Measurements from ENCODE around the gene PRKRIP1. TPM values are rescaled to one million over a fixed set of nuclear protein-coding genes. Genes with fewer than 3 reads are reported as not detected.
"Not testable (repeated sequence)": the region's sequence is repeated elsewhere in the genome, so short reads cannot be mapped to it uniquely, and the experiment has no call there.

Gene PRKRIP1
- 10 to 100 TPM; 47.4 to 48.0 TPM for total RNA-seq
- 34.7 TPM for polyA plus RNA-seq (2013, experiment 1 of 2)
- polyA plus RNA-seq (2013, experiment 2 of 2) = 40.5 TPM
- 24.5 to 72.4 (median 39.9) reads per million in 172 experiments for total RNA-seq

DNA sequence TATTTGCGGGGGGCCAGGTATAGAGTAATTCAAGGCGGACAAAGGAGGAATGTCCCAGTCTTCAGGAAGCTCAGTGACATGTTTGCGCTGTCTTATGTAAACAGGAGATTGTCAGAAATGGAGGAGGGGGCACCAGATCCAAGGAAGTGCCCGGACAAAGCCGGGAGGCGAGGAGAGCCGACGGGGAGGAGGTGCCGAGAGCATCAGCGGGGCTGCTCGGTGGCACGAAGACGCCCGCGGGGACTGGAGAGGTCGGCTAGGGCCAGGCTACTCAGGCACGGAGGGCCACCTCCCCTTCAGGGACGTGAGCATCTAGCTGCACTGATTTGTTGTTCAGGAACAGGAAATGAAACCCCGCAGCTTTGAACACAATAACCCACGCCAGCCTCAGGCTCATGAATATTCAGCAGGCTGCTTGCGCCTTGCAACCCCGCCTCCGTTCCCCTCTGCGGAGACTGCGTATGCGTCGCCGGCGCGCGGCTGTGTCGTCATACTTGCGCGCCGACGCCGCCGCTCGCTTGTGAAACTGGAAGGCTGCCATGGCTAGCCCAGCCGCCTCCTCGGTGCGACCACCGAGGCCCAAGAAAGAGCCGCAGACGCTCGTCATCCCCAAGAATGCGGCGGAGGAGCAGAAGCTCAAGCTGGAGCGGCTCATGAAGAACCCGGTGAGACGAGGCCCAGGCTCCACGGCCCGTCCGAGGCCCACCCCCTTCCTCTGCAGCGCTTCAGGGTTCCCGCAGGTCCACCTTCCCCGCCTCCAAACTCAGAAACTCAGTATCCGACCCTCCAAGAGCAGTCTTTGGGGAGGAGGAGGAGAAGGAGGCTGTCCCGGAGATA, at the start of gene PRKRIP1:
PRKRIP1 (plus strand) TSS at position 491 of the 837 bp plus-strand sequence; CDS start at position 540, 49 bp downstream.
- peak within 1 kb of the TSS; percentile 98 for H3K27ac Mint-ChIP-seq

GRCh38 chr7:102346983-102347382, 49.2 kb upstream of the PRKRIP1 start:
- H3K27ac Mint-ChIP-seq; H3K9me3 Mint-ChIP-seq; H3K4me3 Mint-ChIP-seq; H3K36me3 Mint-ChIP-seq (ENCODE audit: low read depth); intact Hi-C loops (cut with DNase I, micrococcal nuclease); H3K27me3 ChIP-seq (ENCODE audit: control insufficient read depth in 1 of 2, insufficient read depth in 2 of 2, low read length in 2 of 2); H3K9me3 ChIP-seq (ENCODE audit: control insufficient read depth in 1 of 2, insufficient read depth in 1 of 2, low read length in 2 of 2); ATAC-seq (ENCODE audit: poor library complexity); H3K4me1 ChIP-seq (ENCODE audit: insufficient read depth, low read length); H3K36me3 ChIP-seq (ENCODE audit: insufficient read depth, low read length); DNase-seq; H3K27ac ChIP-seq (ENCODE audit: low read depth in 1 of 2, low read length in 2 of 2); POLR2A ChIA-PET; H3K4me1 Mint-ChIP-seq (ENCODE audit: low read depth); CTCF ChIA-PET; H3K27me3 Mint-ChIP-seq; H3K4me3 ChIP-seq (ENCODE audit: low read length): not testable (repeated sequence)

More for the DNA sequence above, at the start of gene PRKRIP1:
- H3K4me1 ChIP-seq (ENCODE audit: insufficient read depth, low read length) = peaks cover 25% of the 10 kb centered on the region
- peak within 1 kb of the TSS; percentile 79 to 91 for H3K27ac ChIP-seq (ENCODE audit: low read depth in 1 of 2, low read length in 2 of 2)
- H3K9me3 ChIP-seq (ENCODE audit: control insufficient read depth in 1 of 2, insufficient read depth in 1 of 2, low read length in 2 of 2) = no peaks in the 10 kb centered on the region
- H3K4me3 ChIP-seq (ENCODE audit: low read length) = peak within 1 kb of the TSS; percentile 79
- ATAC-seq (ENCODE audit: poor library complexity) (peak; percentile 97), DNase-seq (peak; percentile 70 to 97 (median 80))
- H3K9me3 Mint-ChIP-seq = no peaks in the 10 kb centered on the region
- ChIA-PET POLR2A (interaction anchor here (0.5 to 4.1 kb wide), 17 partner anchors 9 to 1966 kb away, joined by 3 to 26 read pairs (median 6); partner anchors contain the start of genes IFT22, ORAI2 and SH2B2), CTCF (interaction anchor here (0.6 to 1.5 kb wide), 4 partner anchors 9 to 39 kb away, joined by 3 to 6 read pairs (median 3); no protein-coding TSS in a partner anchor)
- peaks cover 20% of the 10 kb centered on the region for H3K4me1 Mint-ChIP-seq (ENCODE audit: low read depth)
- intact Hi-C loops (cut with DNase I, micrococcal nuclease) = loop anchor here (2.0 to 5.0 kb wide), 2 partner anchors 36 to 37 kb away; partner anchors contain the start of gene ORAI2 (in 2 of the 2)
- H3K4me3 Mint-ChIP-seq = peak within 1 kb of the TSS; percentile 95
- H3K27me3 ChIP-seq (ENCODE audit: control insufficient read depth in 1 of 2, insufficient read depth in 2 of 2, low read length in 2 of 2) = no peaks in the 10 kb centered on the region
- TF ChIP-seq, protein P1, sequence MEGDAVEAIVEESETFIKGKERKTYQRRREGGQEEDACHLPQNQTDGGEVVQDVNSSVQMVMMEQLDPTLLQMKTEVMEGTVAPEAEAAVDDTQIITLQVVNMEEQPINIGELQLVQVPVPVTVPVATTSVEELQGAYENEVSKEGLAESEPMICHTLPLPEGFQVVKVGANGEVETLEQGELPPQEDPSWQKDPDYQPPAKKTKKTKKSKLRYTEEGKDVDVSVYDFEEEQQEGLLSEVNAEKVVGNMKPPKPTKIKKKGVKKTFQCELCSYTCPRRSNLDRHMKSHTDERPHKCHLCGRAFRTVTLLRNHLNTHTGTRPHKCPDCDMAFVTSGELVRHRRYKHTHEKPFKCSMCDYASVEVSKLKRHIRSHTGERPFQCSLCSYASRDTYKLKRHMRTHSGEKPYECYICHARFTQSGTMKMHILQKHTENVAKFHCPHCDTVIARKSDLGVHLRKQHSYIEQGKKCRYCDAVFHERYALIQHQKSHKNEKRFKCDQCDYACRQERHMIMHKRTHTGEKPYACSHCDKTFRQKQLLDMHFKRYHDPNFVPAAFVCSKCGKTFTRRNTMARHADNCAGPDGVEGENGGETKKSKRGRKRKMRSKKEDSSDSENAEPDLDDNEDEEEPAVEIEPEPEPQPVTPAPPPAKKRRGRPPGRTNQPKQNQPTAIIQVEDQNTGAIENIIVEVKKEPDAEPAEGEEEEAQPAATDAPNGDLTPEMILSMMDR (IDR thresholded peaks at IDR 0.05) = no peak
- no peaks in the 10 kb centered on the region for H3K27me3 Mint-ChIP-seq
- H3K36me3 Mint-ChIP-seq (ENCODE audit: low read depth) = peaks cover 51% of the 10 kb centered on the region
- H3K36me3 ChIP-seq (ENCODE audit: insufficient read depth, low read length) = peaks cover 34% of the 10 kb centered on the region

DNA sequence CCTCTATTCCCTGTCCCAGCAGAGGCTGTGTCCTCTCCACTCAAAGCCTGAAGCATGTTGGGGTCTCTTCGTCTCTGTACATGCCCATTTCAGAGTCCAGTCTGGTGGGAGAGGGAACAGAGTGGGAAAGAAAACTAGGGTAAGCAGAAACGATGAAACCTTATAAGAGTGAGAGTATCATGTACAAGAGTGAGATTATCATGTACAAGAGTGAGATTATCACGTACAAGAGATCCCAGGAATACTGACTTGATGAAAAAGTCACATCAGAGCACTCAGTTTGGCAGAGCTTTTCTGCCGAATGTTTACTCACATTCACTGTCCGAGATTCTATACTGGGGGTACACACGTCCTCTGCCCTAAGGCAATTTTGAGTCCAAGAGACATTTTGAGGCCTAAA, 39.8 kb upstream of the PRKRIP1 start, which contains the start of gene SPDYE6:
SPDYE6 (minus strand) TSS at position 101 of the 400 bp plus-strand sequence. CDS start 421 bp downstream, outside the sequence.
- ATAC-seq (ENCODE audit: poor library complexity) = not testable (repeated sequence)

GRCh38 chr7:102363549-102364393, 32.4 kb upstream of the PRKRIP1 start:
- DNase-seq (peak; percentile 84 to 98 (median 90)), ATAC-seq (ENCODE audit: poor library complexity) (peak; percentile 98)
- H3K27me3 ChIP-seq (ENCODE audit: control insufficient read depth in 1 of 2, insufficient read depth in 2 of 2, low read length in 2 of 2); H3K4me1 ChIP-seq (ENCODE audit: insufficient read depth, low read length); CTCF ChIA-PET; H3K36me3 ChIP-seq (ENCODE audit: insufficient read depth, low read length); H3K27me3 Mint-ChIP-seq; H3K9me3 ChIP-seq (ENCODE audit: control insufficient read depth in 1 of 2, insufficient read depth in 1 of 2, low read length in 2 of 2); H3K9me3 Mint-ChIP-seq: not testable (repeated sequence)
- H3K36me3 Mint-ChIP-seq (ENCODE audit: low read depth) = peaks cover 28% of the 10 kb centered on the region
- Histone ChIP-seq H3K27ac (ENCODE audit: low read depth in 1 of 2, low read length in 2 of 2) (peak overlapping the region in 1 of 2 donors; percentile 64), H3K4me3 (ENCODE audit: low read length) (peak overlapping the region; percentile 59)
- H3K4me1 Mint-ChIP-seq (ENCODE audit: low read depth) = peaks cover 28% of the 10 kb centered on the region
- intact Hi-C loops (cut with DNase I, micrococcal nuclease) = loop anchor here in 1 of 2 experiments (5.0 kb wide), 1 partner anchor 76 kb away; the partner anchor contains the start of gene SH2B2
- peak overlapping the region; percentile 90 for H3K27ac Mint-ChIP-seq
- peak overlapping the region; percentile 95 for H3K4me3 Mint-ChIP-seq
- POLR2A ChIA-PET = interaction anchor here (0.6 to 2.1 kb wide), 7 partner anchors 32 to 1112 kb away, joined by 3 to 12 read pairs (median 4); partner anchors contain the start of genes ARMC10, FBXL13, PRKRIP1 and SH2B2

More for the DNA sequence above, 39.8 kb upstream of the PRKRIP1 start, which contains the start of gene SPDYE6:
- H3K27me3 ChIP-seq (ENCODE audit: control insufficient read depth in 1 of 2, insufficient read depth in 2 of 2, low read length in 2 of 2); H3K36me3 Mint-ChIP-seq (ENCODE audit: low read depth); H3K36me3 ChIP-seq (ENCODE audit: insufficient read depth, low read length); H3K4me1 Mint-ChIP-seq (ENCODE audit: low read depth); H3K4me3 ChIP-seq (ENCODE audit: low read length); H3K4me3 Mint-ChIP-seq; intact Hi-C loops (cut with DNase I, micrococcal nuclease); H3K27me3 Mint-ChIP-seq; H3K9me3 Mint-ChIP-seq; CTCF ChIA-PET; H3K27ac ChIP-seq (ENCODE audit: low read depth in 1 of 2, low read length in 2 of 2); POLR2A ChIA-PET; DNase-seq; H3K4me1 ChIP-seq (ENCODE audit: insufficient read depth, low read length); H3K9me3 ChIP-seq (ENCODE audit: control insufficient read depth in 1 of 2, insufficient read depth in 1 of 2, low read length in 2 of 2); H3K27ac Mint-ChIP-seq: not testable (repeated sequence)

DNA sequence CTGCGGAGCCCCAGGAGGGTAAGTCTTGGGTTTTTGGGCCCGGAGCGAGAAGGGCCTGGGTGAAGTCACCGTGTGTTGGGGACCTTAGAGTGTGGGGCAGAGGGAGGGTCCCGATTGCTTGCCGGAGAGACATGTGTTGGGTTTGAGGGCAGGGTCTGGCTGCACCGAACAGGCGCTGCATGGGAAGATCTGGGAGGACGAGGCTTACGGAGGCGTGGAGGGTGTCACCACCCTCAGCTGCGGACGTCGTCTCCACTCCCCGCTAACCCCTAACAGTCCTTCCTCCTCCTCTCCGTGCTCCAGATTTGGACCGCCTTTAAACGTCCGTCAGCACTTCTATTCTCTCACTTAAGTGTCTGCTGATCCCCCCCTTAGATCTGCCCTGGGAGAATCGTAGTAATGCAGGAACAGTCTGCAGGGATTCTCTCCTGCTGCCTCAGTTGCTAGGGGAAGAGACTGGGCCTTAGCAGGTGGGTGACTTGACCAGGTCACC, 31.7 kb upstream of the PRKRIP1 start:
- CTCF ChIA-PET; H3K4me1 ChIP-seq (ENCODE audit: insufficient read depth, low read length); H3K27me3 ChIP-seq (ENCODE audit: control insufficient read depth in 1 of 2, insufficient read depth in 2 of 2, low read length in 2 of 2); ATAC-seq (ENCODE audit: poor library complexity); H3K9me3 ChIP-seq (ENCODE audit: control insufficient read depth in 1 of 2, insufficient read depth in 1 of 2, low read length in 2 of 2); H3K9me3 Mint-ChIP-seq; H3K27me3 Mint-ChIP-seq; H3K36me3 ChIP-seq (ENCODE audit: insufficient read depth, low read length): not testable (repeated sequence)
- peak overlapping the region; percentile 59 for H3K4me3 ChIP-seq (ENCODE audit: low read length)
- DNase-seq = peak in 2 of 14 experiments; percentile 1 to 2
- Mint-ChIP-seq H3K4me3 (peak overlapping the region; percentile 89), H3K4me1 (ENCODE audit: low read depth) (peaks cover 28% of the 10 kb centered on the region), H3K36me3 (ENCODE audit: low read depth) (peaks cover 28% of the 10 kb centered on the region), H3K27ac (peak overlapping the region; percentile 90)
- peak overlapping the region in 1 of 2 donors; percentile 64 for H3K27ac ChIP-seq (ENCODE audit: low read depth in 1 of 2, low read length in 2 of 2)
- POLR2A ChIA-PET = interaction anchor here (2.1 kb wide), 1 partner anchor 32 kb away, joined by 12 read pairs; the partner anchor contains the start of gene PRKRIP1
- intact Hi-C loops (cut with DNase I, micrococcal nuclease) = loop anchor here in 1 of 2 experiments (5.0 kb wide), 1 partner anchor 77 kb away; the partner anchor contains the start of gene SH2B2

Data from CD4-positive, alpha-beta T cell (primary cell).